K562 (cell line): Measurements from ENCODE around the gene TMEM132D. TPM values are rescaled to one million over a fixed set of nuclear protein-coding genes. Genes with fewer than 3 reads are reported as not detected.

Experiments used
- ATAC-seq: fragments of 200-7000 bp; cut with Tn5 transposase; 3 replicates; pipeline ENCODE4 v1.9.1; 2020; ENCODE audit warnings: moderate library complexity
- BruUV-seq: library from RNA; stranded (reverse); fragments of 400-500 nt; replicated peaks from 2 replicates; lab custom pipeline; 2021; lab: Mats Ljungman, UMichigan
- CTCF ChIA-PET: fragments of 300-600 bp; formaldehyde crosslinking; extraction: SDS; loops from one replicate; lab custom pipeline; 2021; ENCODE audit warnings: low intra/inter-chr PET ratio; lab: Yijun Ruan, JAX
- POLR2A ChIA-PET: fragments of 300-600, 350-650 bp; sonication (Branson Sonifier 250); formaldehyde crosslinking; extraction: SDS; loops from one replicate; lab custom pipeline; 2021; ENCODE audit warnings: antibody characterized with exemption, inconsistent platforms; lab: Yijun Ruan, JAX
- DNase-seq, 4 experiments: peaks; one replicate each; pipeline versions ENCODE4 v3.0.0 to v3.0.0-alpha.2; 2011 to 2018; ENCODE audit warnings: low spot score in 3 of 4, mixed read lengths in 3 of 4; ENCODE audit errors: extremely low read depth in 1 of 4
- FAIRE-seq: peaks from 2 replicates; lab custom pipeline; 2011; peaks lifted over from hg19 to GRCh38; lab: Jason Lieb, UNC
- H2AFZ ChIP-seq: 2 replicates; pipeline ENCODE4 v1.6.0; 2011; ENCODE audit warnings: low read depth, low read length, control low read depth, inconsistent platforms
- H3K27ac ChIP-seq: fragments of 200-600 bp; 3 replicates; pipeline ENCODE4 v1.8.0; 2011; ENCODE audit warnings: low read depth, mild to moderate bottlenecking, control low read depth, inconsistent platforms, low read length, moderate library complexity, mixed read lengths; ENCODE audit errors: extremely low read depth
- H3K27me3 ChIP-seq, 2 experiments: fragments of 300-600 bp in 1 of 2; 2 replicates in 1 of 2; 3 replicates in 1 of 2; pipeline versions ENCODE4 v1.6.0 to v1.8.0; 2011; ENCODE audit warnings: inconsistent platforms in 2 of 2, low read length in 2 of 2, mild to moderate bottlenecking in 1 of 2, mixed read lengths in 1 of 2, moderate library complexity in 1 of 2; ENCODE audit not compliant: control insufficient read depth in 2 of 2, insufficient read depth in 2 of 2
- H3K36me3 ChIP-seq: fragments of 300-600 bp; 3 replicates; pipeline ENCODE4 v1.8.0; 2011; ENCODE audit warnings: mild to moderate bottlenecking, low read length, inconsistent platforms; ENCODE audit not compliant: control insufficient read depth, insufficient read depth
- H3K4me1 ChIP-seq, 2 experiments: fragments of 200-600 bp in 1 of 2; replicated peaks in 1 of 2; 2 replicates in 1 of 2; 3 replicates in 1 of 2; pipeline versions ENCODE4 v1.5.1 to v1.8.0; 2011; ENCODE audit warnings: inconsistent platforms in 2 of 2, low read length in 2 of 2, mild to moderate bottlenecking in 1 of 2, mixed read lengths in 1 of 2, moderate library complexity in 1 of 2; ENCODE audit not compliant: control insufficient read depth in 2 of 2, insufficient read depth in 2 of 2
- H3K4me2 ChIP-seq: 2 replicates; pipeline ENCODE4 v1.6.1; 2011; ENCODE audit warnings: low read length, control low read depth, inconsistent platforms, mixed read lengths; ENCODE audit not compliant: insufficient read depth
- H3K4me3 ChIP-seq: fragments of 200-600 bp; sonication (generic), shearing (Covaris generic); 2 replicates; pipeline ENCODE4 v1.5.1; 2016; ENCODE audit warnings: control low read depth, inconsistent platforms
- H3K79me2 ChIP-seq: fragments of 200-600 bp; 3 replicates; pipeline ENCODE4 v1.8.0; 2011; ENCODE audit warnings: low read length, inconsistent platforms; ENCODE audit not compliant: control insufficient read depth, insufficient read depth
- H3K9ac ChIP-seq, 2 experiments: 2 replicates each; pipeline versions ENCODE4 v1.6.0 to v1.6.1; 2011; ENCODE audit warnings: low read depth in 2 of 2, low read length in 2 of 2, control low read depth in 1 of 2, inconsistent platforms in 1 of 2, mild to moderate bottlenecking in 1 of 2, mixed read lengths in 1 of 2; ENCODE audit not compliant: insufficient read depth in 1 of 2
- H3K9me1 ChIP-seq: one replicate; pipeline ENCODE4 v1.6.0; 2011; ENCODE audit warnings: inconsistent platforms, mild to moderate bottlenecking, low read length, moderate library complexity; ENCODE audit not compliant: control insufficient read depth, insufficient read depth
- H3K9me3 ChIP-seq: replicated peaks from 2 replicates; pipeline ENCODE4 v1.5.1; 2011; ENCODE audit warnings: low read depth, low read length, inconsistent platforms; ENCODE audit not compliant: control insufficient read depth, insufficient read depth
- H4K20me1 ChIP-seq: replicated peaks from 2 replicates; pipeline ENCODE4 v1.6.1; 2011; ENCODE audit warnings: low read length, inconsistent platforms, mixed read lengths; ENCODE audit not compliant: control insufficient read depth, insufficient read depth
- CLOCK ChIP-seq: fragments of 250-450 bp; sonication (Bioruptor Pico); IDR thresholded peaks from 2 replicates; pipeline ENCODE4 v1.4.0; 2020; ENCODE audit warnings: mild to moderate bottlenecking, moderate library complexity, borderline replicate concordance
- MBD1 ChIP-seq: fragments of 250-450 bp; sonication (Bioruptor Pico); IDR thresholded peaks from 2 replicates; pipeline ENCODE4 v1.8.0; 2022; ENCODE audit warnings: inconsistent platforms
- MCM2 ChIP-seq: fragments of 450-650 bp; IDR thresholded peaks from 2 replicates; pipeline ENCODE4 v1.6.1; 2017; ENCODE audit warnings: low read depth, mild to moderate bottlenecking
- MCM5 ChIP-seq: fragments of 450-650 bp; IDR thresholded peaks from 2 replicates; pipeline ENCODE4 v1.6.1; 2016; ENCODE audit warnings: low read depth
- PHF20 ChIP-seq: fragments of 450-650 bp; IDR thresholded peaks from 2 replicates; pipeline ENCODE4 v1.6.1; 2018; ENCODE audit not compliant: partially characterized antibody
- RBM25 ChIP-seq: fragments of 200-400 bp; formaldehyde crosslinking; IDR thresholded peaks from 2 replicates; pipeline ENCODE4 v1.6.1; 2018; ENCODE audit warnings: low read length, low read depth, moderate library complexity; ENCODE audit not compliant: severe bottlenecking
- SOX6 ChIP-seq: fragments of 450-650 bp; IDR thresholded peaks from 2 replicates; pipeline ENCODE4 v1.6.1; 2014; ENCODE audit warnings: mild to moderate bottlenecking
- TCFL5 ChIP-seq: fragments of 250-450 bp; sonication (Bioruptor Pico); conservative IDR thresholded peaks from 2 replicates; pipeline ENCODE4 v1.6.1; 2021; ENCODE audit warnings: mild to moderate bottlenecking, moderate library complexity, matching md5 sums
- ZBTB11 ChIP-seq, 3 experiments: fragments of 200-800 bp in 1 of 3; fragments of 250-450 bp in 1 of 3; fragments of 450-650 bp in 1 of 3; sonication (Bioruptor Pico) in 1 of 3; sonication (Bioruptor generic) in 1 of 3; formaldehyde crosslinking in 1 of 3; IDR thresholded peaks; 2 replicates each; pipeline versions ENCODE4 v1.6.1 to v1.8.0; 2016 to 2022; ENCODE audit warnings: mild to moderate bottlenecking in 2 of 3, missing genetic modification characterization in 2 of 3, missing compliant biosample characterization in 1 of 3, moderate library complexity in 1 of 3
- ZBTB8A ChIP-seq: fragments of 450-650 bp; IDR thresholded peaks from 2 replicates; pipeline ENCODE4 v1.6.1; 2018; ENCODE audit warnings: mild to moderate bottlenecking, moderate library complexity; ENCODE audit not compliant: partially characterized antibody
- ZNF395 ChIP-seq: fragments of 200-800 bp; sonication (Bioruptor generic); IDR thresholded peaks from 2 replicates; pipeline ENCODE4 v1.6.1; 2017; ENCODE audit warnings: missing genetic modification characterization, missing compliant biosample characterization
- ZNF436 ChIP-seq: fragments of 250-450, 450-650 bp; sonication (Bioruptor Pico); formaldehyde crosslinking; IDR thresholded peaks from 2 replicates; pipeline ENCODE4 v1.7.0; 2020; ENCODE audit warnings: mild to moderate bottlenecking
- WGBS: fragments of 100-300 bp; shearing (Covaris generic); methylation state at CpG from one replicate; pipeline ENCODE4 v1.1.6; 2016; ENCODE audit warnings: low coverage, mixed read lengths; ENCODE audit not compliant: insufficient coverage; ENCODE audit errors: missing lambda C conversion rate; 5-methylcytosine and 5-hydroxymethylcytosine counted together
- in situ Hi-C: fragments of 300-500 bp; cut with MboI; formaldehyde crosslinking; loops from 4 replicates; pipeline ENCODE4 v1.15.0; 2018; ENCODE audit warnings: inconsistent platforms, mixed read lengths
- intact Hi-C: fragments of 100-400 bp; cut with micrococcal nuclease; formaldehyde crosslinking; loops from 2 replicates; pipeline ENCODE4 v1.14.2; 2022
- polyA plus RNA-seq, 8 experiments: library from polyadenylated mRNA; depleted of rRNA in 4 of 8; stranded (reverse) in 5 of 8; unstranded in 3 of 8; fragments of >200 nt; fragmentation: Nextera tagmentation in 2 of 8; fragmentation: Illumina TruSeq in 1 of 8; extraction: Ambion mirVana in 2 of 8; extraction: Trizol in 1 of 8; gene quantifications; 2 replicates each; pipeline versions ENCODE4 v1.2.1 to v1.2.3, GENCODE V29; 2011 to 2014; ENCODE audit warnings: inconsistent platforms in 1 of 8, missing spikeins in 1 of 8
- total RNA-seq, 7 experiments: library from RNA; depleted of rRNA in 6 of 7; stranded (reverse); fragments of >200 nt in 6 of 7; fragmentation: Illumina TruSeq in 2 of 7; extraction: Trizol in 2 of 7; gene quantifications; 2 replicates each; pipeline versions ENCODE4 v1.2.1 to v1.2.3, GENCODE V29; 2011 to 2021; ENCODE audit warnings: low replicate concordance in 1 of 7

TMEM132D gene
- total and polyA plus RNA-seq, 9 of the 15 experiments (the other 6 are each of a cell fraction or from before 2014, with no cell fraction given): not detected

- H4K20me1 ChIP-seq: no peaks in the 10 kb centered on the region
- no peaks in the 10 kb centered on the region for H3K4me1 ChIP-seq
- intact Hi-C loops (no loop called here), in situ Hi-C loops (no loop called here)
- 2% methylated on average over 16 of the region's 17 CpGs for WGBS
- ChIA-PET CTCF (no interaction called here), POLR2A (no interaction called here)
- H2AFZ ChIP-seq: no peak overlapping the region
- DNase-seq (no peak), ATAC-seq (no peak), FAIRE-seq (no peak)
- peaks cover 0 to 19% of the 10 kb centered on the region in 2 experiments; a peak in 3 of 5 replicates for H3K27me3 ChIP-seq
- no peak overlapping the region for H3K4me3 ChIP-seq
- no peaks in the 10 kb centered on the region for H3K79me2 ChIP-seq
- no TSS peak for BruUV-seq
- H3K9ac ChIP-seq: no peak overlapping the region
- no peak overlapping the region for H3K27ac ChIP-seq
- H3K9me1 ChIP-seq: no peaks in the 10 kb centered on the region
- H3K4me2 ChIP-seq: no peak overlapping the region
- H3K9me3 ChIP-seq: no peaks in the 10 kb centered on the region; the same call in 1 of the 2 replicates
- no peaks in the 10 kb centered on the region for H3K36me3 ChIP-seq
- TF ChIP-seq ZBTB8A: no peak
- no peak for TF ChIP-seq MBD1 (CRISPR knock-in tag)
- TF ChIP-seq ZBTB11 (CRISPR knock-in tag; IDR thresholded peaks at IDR 0.05): no peak
- TF ChIP-seq SOX6: no peak
- no peak for TF ChIP-seq RBM25
- no peak for TF ChIP-seq MCM5
- no peak for TF ChIP-seq MCM2
- no peak for TF ChIP-seq PHF20
- no peak for TF ChIP-seq ZNF395 (CRISPR knock-in tag)
- no peak for TF ChIP-seq ZNF436 (CRISPR knock-in tag)
- TF ChIP-seq TCFL5 (CRISPR knock-in tag): no peak
- no peak for TF ChIP-seq CLOCK (CRISPR knock-in tag)
Observed at GRCh38 chr12:129571901-129572494, 331.8 kb downstream of the TMEM132D start.
